Esophagus squamous epithelium (tissue), 4 donors: ENCODE measurements around the gene KSR1.
A peak's percentile ranks its signal among the peaks of the same experiment; 100 is the strongest.

ENCODE experiments used
- CTCF ChIP-seq, 6 experiments: fragments of 450-650 bp in 4 of 6; fragments of 200-600 bp in 2 of 6; sonication (generic) in 2 of 6; IDR thresholded peaks; one replicate each; pipeline ENCODE4 v1.5.1; 2016 to 2019; ENCODE audit warnings: antibody characterized with exemption in 6 of 6, mild to moderate bottlenecking in 4 of 6, moderate library complexity in 4 of 6
- POLR2A ChIP-seq, 4 donors: fragments of 450-650 bp; IDR thresholded peaks; one replicate each; pipeline ENCODE4 v1.6.1; 2017; ENCODE audit warnings: antibody characterized with exemption in 4 of 4, mild to moderate bottlenecking in 4 of 4, moderate library complexity in 3 of 4

- TF ChIP-seq CTCF (IDR thresholded peaks at IDR 0.05) (peak in 2 of 6 experiments; percentile 14 to 26), POLR2A (IDR thresholded peaks at IDR 0.05) (no peak)
Measured at GRCh38 chr17:27647765-27648164, 191.5 kb downstream of the KSR1 start.
